Measurements from ENCODE around the gene POLN. TPM values are rescaled to one million over a fixed set of nuclear protein-coding genes. Genes with fewer than 3 reads are reported as not detected.

POLN gene
- polyA plus RNA-seq, 1 experiment = 0.35 TPM

- ChIA-PET CTCF (interaction anchor here (0.5 kb wide), 1 partner anchor 96 kb away, joined by 11 read pairs; no protein-coding TSS in a partner anchor), POLR2A (no interaction called here)
- Histone ChIP-seq H3K27me3 (ENCODE audit: control insufficient read depth, insufficient read depth, low read length) (no peaks in the 10 kb centered on the region), H3K27ac (ENCODE audit: low read depth, low read length) (no peak overlapping the region), H3K9me3 (ENCODE audit: control insufficient read depth, insufficient read depth, low read length) (no peaks in the 10 kb centered on the region; the same call in 1 of the 2 replicates), H3K4me3 (ENCODE audit: low read depth, low read length) (no peak overlapping the region)
- no peak for TF ChIP-seq CTCF (IDR thresholded peaks at IDR 0.05; ENCODE audit: low read depth, low read length)
- DNase-seq (ENCODE audit: low read depth, low spot score) = no peak
Observed at GRCh38 chr4:2258091-2259035, 16.4 kb upstream of the POLN start.

- CTCF ChIA-PET = interaction anchor here (0.5 kb wide), 1 partner anchor 96 kb away, joined by 11 read pairs; no protein-coding TSS in a partner anchor
- H3K27ac ChIP-seq (ENCODE audit: low read depth, low read length) = no peak overlapping the region
- POLR2A ChIA-PET = interaction anchor here (0.6 kb wide), 1 partner anchor 368 kb away, joined by 3 read pairs; no protein-coding TSS in a partner anchor
- H3K4me3 ChIP-seq (ENCODE audit: low read depth, low read length) = no peak overlapping the region
- no peaks in the 10 kb centered on the region; the same call in 1 of the 2 replicates for H3K9me3 ChIP-seq (ENCODE audit: control insufficient read depth, insufficient read depth, low read length)
- no peaks in the 10 kb centered on the region for H3K27me3 ChIP-seq (ENCODE audit: control insufficient read depth, insufficient read depth, low read length)
- DNase-seq (ENCODE audit: low read depth, low spot score) = no peak
- no peak for TF ChIP-seq CTCF (IDR thresholded peaks at IDR 0.05; ENCODE audit: low read depth, low read length)
Observed at GRCh38 chr4:2257361-2258081, 15.6 kb upstream of the POLN start.

GRCh38 chr4:2256781-2257191, 14.9 kb upstream of the POLN start:
- H3K9me3 ChIP-seq (ENCODE audit: control insufficient read depth, insufficient read depth, low read length) = no peaks in the 10 kb centered on the region; the same call in 1 of the 2 replicates
- DNase-seq (ENCODE audit: low read depth, low spot score) = no peak
- ChIA-PET POLR2A (no interaction called here), CTCF (no interaction called here)
- no peaks in the 10 kb centered on the region for H3K27me3 ChIP-seq (ENCODE audit: control insufficient read depth, insufficient read depth, low read length)
- no peak overlapping the region for H3K27ac ChIP-seq (ENCODE audit: low read depth, low read length)
- TF ChIP-seq CTCF (IDR thresholded peaks at IDR 0.05; ENCODE audit: low read depth, low read length) = no peak
- no peak overlapping the region for H3K4me3 ChIP-seq (ENCODE audit: low read depth, low read length)

GRCh38 chr4:2256156-2256731, 14.3 kb upstream of the POLN start:
- CTCF ChIA-PET = no interaction called here
- Histone ChIP-seq H3K27me3 (ENCODE audit: control insufficient read depth, insufficient read depth, low read length) (no peaks in the 10 kb centered on the region), H3K9me3 (ENCODE audit: control insufficient read depth, insufficient read depth, low read length) (no peaks in the 10 kb centered on the region; the same call in 1 of the 2 replicates), H3K4me3 (ENCODE audit: low read depth, low read length) (no peak overlapping the region), H3K27ac (ENCODE audit: low read depth, low read length) (peak overlapping the region; percentile 11)
- DNase-seq (ENCODE audit: low read depth, low spot score) = no peak
- no peak for TF ChIP-seq CTCF (IDR thresholded peaks at IDR 0.05; ENCODE audit: low read depth, low read length)
- POLR2A ChIA-PET = no interaction called here

Data from AG04450 (cell line).